ENCODE data around the gene ATAT1. TPM values are rescaled to one million over a fixed set of nuclear protein-coding genes. Genes with fewer than 3 reads are reported as not detected.

The ATAT1 gene
- total and polyA plus RNA-seq, 2 of the 13 experiments (the other 11 are each of a cell fraction or from before 2014, with no cell fraction given): 9.2 to 23.6 TPM

- Histone ChIP-seq H3K4me1 (ENCODE audit: insufficient read depth, low read length) (no peaks in the 10 kb centered on the region), H3K27me3 (ENCODE audit: control insufficient read depth in 1 of 2, insufficient read depth in 2 of 2, low read length in 2 of 2) (no peaks in the 10 kb centered on the region), H3K27ac (ENCODE audit: extremely low read length, insufficient read depth, low read length) (no peak overlapping the region), H4K20me1 (ENCODE audit: insufficient read depth, low read length) (no peaks in the 10 kb centered on the region), H3K9ac (ENCODE audit: insufficient read depth, low read depth, low read length) (no peak overlapping the region), H3K4me3 (replicated peaks in 1 of 3; ENCODE audit: insufficient read depth in 1 of 3, low read depth in 2 of 3, low read length in 3 of 3) (no peak overlapping the region), H3K79me2 (ENCODE audit: insufficient read depth, low read length) (no peaks in the 10 kb centered on the region), H3K4me2 (ENCODE audit: low read depth, low read length) (no peak overlapping the region), H3K9me3 (ENCODE audit: low read length) (no peaks in the 10 kb centered on the region), H3K36me3 (replicated peaks in 1 of 2; ENCODE audit: control insufficient read depth in 1 of 2, insufficient read depth in 2 of 2, low read length in 2 of 2) (peaks cover 22 to 68% of the 10 kb centered on the region in 2 experiments), H2AFZ (ENCODE audit: low read length) (no peak overlapping the region)
- no TSS peak for BruUV-seq (replicated peaks)
- ATAC-seq (no peak), DNase-seq (ENCODE audit: low spot score) (no peak), FAIRE-seq (no peak)
- in situ Hi-C loops (cut with HindIII; ENCODE audit: extremely low pct_ligation_motif_present, low pct_unique_long_range_greater_than_20kb) (no loop called here), intact Hi-C loops (cut with micrococcal nuclease; ENCODE audit: unreplicated experiment) (no loop called here)
- POLR2A ChIA-PET: interaction anchor here (1.6 to 2.0 kb wide), 3 partner anchors 10 to 23 kb away, joined by 7 to 16 read pairs (median 7); partner anchors contain the start of gene ABCF1
- WGBS (ENCODE audit: low lambda C conversion rate): 75% methylated on average over 1 of the region's 1 CpG
- CTCF ChIA-PET (ENCODE audit: low intra/inter-chr PET ratio, low total read pairs): no interaction called here
- TF ChIP-seq MAFK (conservative IDR thresholded peaks at IDR 0.05 in 1 of 2, IDR thresholded peaks at IDR 0.05 in 1 of 2; ENCODE audit: low read length in 2 of 2): 0 out of 4 replicates have a peak, but pooled peaks of 1 of the 2 experiments have one; percentile 16
- peak; percentile 72; the same call in 1 of the 2 replicates for TF ChIP-seq NFE2L2 (IDR thresholded peaks at IDR 0.05; ENCODE audit: low read length)
- no peak for TF ChIP-seq MIER3 (CRISPR knock-in tag; IDR thresholded peaks at IDR 0.05; ENCODE audit: borderline replicate concordance)
These were observed 35.7 kb upstream of the ATAT1 start for GRCh38 chr6:30591008-30591407.

DNA sequence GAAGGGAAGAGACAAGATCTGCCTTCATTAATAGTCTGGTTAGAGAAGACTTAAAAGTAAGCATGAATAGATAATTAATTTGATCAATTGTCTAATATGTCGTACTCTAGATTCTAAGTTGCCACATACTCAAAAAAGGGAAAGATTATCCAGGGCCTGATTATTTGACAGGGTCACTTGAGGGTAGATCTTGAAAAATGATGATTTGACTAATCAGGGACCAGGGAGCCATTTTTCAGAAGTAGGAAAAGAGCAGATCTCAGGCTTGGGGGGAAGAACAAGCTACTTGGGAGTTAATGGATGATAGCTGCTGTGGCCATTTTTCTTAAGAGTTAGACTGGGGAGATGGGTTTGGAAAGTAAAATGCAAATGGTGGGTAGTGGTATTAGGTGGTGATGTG is 34.4 kb upstream of the ATAT1 start:
- BruUV-seq (replicated peaks): TSS peak; percentile 12
- no peaks in the 10 kb centered on the region for H3K27me3 ChIP-seq (ENCODE audit: control insufficient read depth in 1 of 2, insufficient read depth in 2 of 2, low read length in 2 of 2)
- H3K9ac ChIP-seq (ENCODE audit: insufficient read depth, low read depth, low read length): no peak overlapping the region
- H3K4me3 ChIP-seq (replicated peaks in 1 of 3; ENCODE audit: insufficient read depth in 1 of 3, low read depth in 2 of 3, low read length in 3 of 3): no peak overlapping the region
- H3K27ac ChIP-seq (ENCODE audit: extremely low read length, insufficient read depth, low read length): no peak overlapping the region
- H2AFZ ChIP-seq (ENCODE audit: low read length): no peak overlapping the region
- H3K4me2 ChIP-seq (ENCODE audit: low read depth, low read length): no peak overlapping the region
- in situ Hi-C loops (cut with HindIII; ENCODE audit: extremely low pct_ligation_motif_present, low pct_unique_long_range_greater_than_20kb) (no loop called here), intact Hi-C loops (cut with micrococcal nuclease; ENCODE audit: unreplicated experiment) (no loop called here)
- TF ChIP-seq ZNF160 (CRISPR knock-in tag; IDR thresholded peaks at IDR 0.05) (no peak), RBFOX2 (IDR thresholded peaks at IDR 0.05; ENCODE audit: low read depth, low read length) (no peak), MAFK (conservative IDR thresholded peaks at IDR 0.05 in 1 of 2, IDR thresholded peaks at IDR 0.05 in 1 of 2; ENCODE audit: low read length in 2 of 2) (peak in 1 of 2 experiments; percentile 46; a peak in 1 of 4 replicates)
- H3K9me3 ChIP-seq (ENCODE audit: low read length): no peaks in the 10 kb centered on the region
- ATAC-seq (no peak), DNase-seq (ENCODE audit: low spot score) (no peak), FAIRE-seq (peak; percentile 28)
- ChIA-PET POLR2A (interaction anchor here (1.0 to 1.3 kb wide), 4 partner anchors 9 to 22 kb away, joined by 3 to 5 read pairs (median 3); partner anchors contain the start of gene ABCF1), CTCF (ENCODE audit: low intra/inter-chr PET ratio, low total read pairs) (no interaction called here)
- no peaks in the 10 kb centered on the region for H3K4me1 ChIP-seq (ENCODE audit: insufficient read depth, low read length)
- H3K36me3 ChIP-seq (replicated peaks in 1 of 2; ENCODE audit: control insufficient read depth in 1 of 2, insufficient read depth in 2 of 2, low read length in 2 of 2): peaks cover 19 to 58% of the 10 kb centered on the region in 2 experiments
- 96% methylated on average over 1 of the region's 1 CpG for WGBS (ENCODE audit: low lambda C conversion rate)
- no peaks in the 10 kb centered on the region for H4K20me1 ChIP-seq (ENCODE audit: insufficient read depth, low read length)
- no peaks in the 10 kb centered on the region for H3K79me2 ChIP-seq (ENCODE audit: insufficient read depth, low read length)
